Measurements from ENCODE around the gene BUB1. TPM values are rescaled to one million over a fixed set of nuclear protein-coding genes. Genes with fewer than 3 reads are reported as not detected.
A peak's percentile ranks its signal among the peaks of the same experiment; 100 is the strongest.

BUB1 gene
- total RNA-seq, 4 donors from 2014 or later: 0.25 to 3.7 (median 1.4) TPM

GRCh38 chr2:110718382-110718781 lies 40.5 kb upstream of the BUB1 start:
- DNase-seq (ENCODE audit: low spot score): no peak
- no peak for ATAC-seq (ENCODE audit: low FRiP score)
- TF ChIP-seq, protein P1, sequence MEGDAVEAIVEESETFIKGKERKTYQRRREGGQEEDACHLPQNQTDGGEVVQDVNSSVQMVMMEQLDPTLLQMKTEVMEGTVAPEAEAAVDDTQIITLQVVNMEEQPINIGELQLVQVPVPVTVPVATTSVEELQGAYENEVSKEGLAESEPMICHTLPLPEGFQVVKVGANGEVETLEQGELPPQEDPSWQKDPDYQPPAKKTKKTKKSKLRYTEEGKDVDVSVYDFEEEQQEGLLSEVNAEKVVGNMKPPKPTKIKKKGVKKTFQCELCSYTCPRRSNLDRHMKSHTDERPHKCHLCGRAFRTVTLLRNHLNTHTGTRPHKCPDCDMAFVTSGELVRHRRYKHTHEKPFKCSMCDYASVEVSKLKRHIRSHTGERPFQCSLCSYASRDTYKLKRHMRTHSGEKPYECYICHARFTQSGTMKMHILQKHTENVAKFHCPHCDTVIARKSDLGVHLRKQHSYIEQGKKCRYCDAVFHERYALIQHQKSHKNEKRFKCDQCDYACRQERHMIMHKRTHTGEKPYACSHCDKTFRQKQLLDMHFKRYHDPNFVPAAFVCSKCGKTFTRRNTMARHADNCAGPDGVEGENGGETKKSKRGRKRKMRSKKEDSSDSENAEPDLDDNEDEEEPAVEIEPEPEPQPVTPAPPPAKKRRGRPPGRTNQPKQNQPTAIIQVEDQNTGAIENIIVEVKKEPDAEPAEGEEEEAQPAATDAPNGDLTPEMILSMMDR (IDR thresholded peaks at IDR 0.05): no peak

DNA sequence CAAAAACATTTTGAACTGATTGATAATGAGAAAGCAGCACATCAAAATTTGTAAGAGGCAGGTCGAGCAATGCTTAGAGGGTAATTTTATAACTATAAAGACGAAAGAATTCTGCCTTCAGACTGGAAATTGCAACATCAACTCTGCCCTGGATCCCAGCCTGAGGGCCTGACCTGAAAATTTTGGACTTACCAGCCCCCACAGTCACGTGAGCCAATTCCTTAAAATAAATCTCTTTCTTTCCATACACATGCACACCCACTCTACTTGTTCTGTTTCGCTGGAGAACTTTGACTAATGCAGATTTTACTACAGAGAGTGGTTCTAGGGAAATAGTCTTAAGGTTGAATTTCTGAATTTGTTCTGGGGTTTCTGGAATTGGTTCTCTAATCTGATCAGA lies 39.9 kb upstream of the BUB1 start:
- TF ChIP-seq, protein P1 (IDR thresholded peaks at IDR 0.05): no peak
- DNase-seq (ENCODE audit: low spot score) (no peak), ATAC-seq (ENCODE audit: low FRiP score) (peak; percentile 28)

DNA sequence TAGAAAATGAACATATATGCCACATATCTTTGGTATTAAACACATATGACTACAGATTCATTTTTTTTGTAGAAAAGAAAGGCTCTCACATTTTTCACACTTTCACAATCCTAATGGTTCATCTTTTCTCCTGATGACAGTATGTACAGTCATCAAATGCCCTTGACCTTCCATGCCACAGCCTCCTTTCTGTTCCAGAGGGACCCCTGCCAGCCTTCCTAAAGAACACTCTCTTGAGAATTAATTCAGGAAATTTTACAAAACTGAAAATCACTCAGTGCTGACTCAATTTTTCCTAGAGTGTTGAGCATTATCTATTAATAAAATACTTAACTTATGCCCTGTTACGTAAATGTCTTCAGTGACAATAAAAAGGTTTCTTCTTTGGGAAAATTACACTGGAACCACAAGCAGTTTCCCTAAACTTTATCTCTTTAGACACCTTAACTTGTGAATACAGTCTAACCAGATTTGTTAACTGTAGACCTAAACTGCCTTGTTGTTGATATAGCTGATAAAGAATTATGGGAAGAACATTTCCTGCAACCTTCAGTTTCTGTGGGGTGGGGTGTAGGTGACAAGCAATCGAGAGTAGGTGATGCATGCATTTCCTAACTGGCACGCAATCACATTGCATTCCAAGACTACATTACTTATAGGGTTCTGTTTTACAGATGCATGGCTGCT lies 39.2 kb upstream of the BUB1 start:
- TF ChIP-seq, protein P1 (IDR thresholded peaks at IDR 0.05): no peak
- peak; percentile 48 for ATAC-seq (ENCODE audit: low FRiP score)
- DNase-seq (ENCODE audit: low spot score): no peak

GRCh38 chr2:110714452-110715224 lies 36.8 kb upstream of the BUB1 start:
- ATAC-seq (ENCODE audit: low FRiP score) (peak; percentile 21), DNase-seq (ENCODE audit: low spot score) (no peak)
- TF ChIP-seq, protein P1 (IDR thresholded peaks at IDR 0.05): no peak

- no peak for ATAC-seq (ENCODE audit: low FRiP score)
- TF ChIP-seq, protein P1 (IDR thresholded peaks at IDR 0.05): no peak
- DNase-seq (ENCODE audit: low spot score): no peak
Observed at GRCh38 chr2:110713513-110714362, 35.9 kb upstream of the BUB1 start.

- no peak for DNase-seq (ENCODE audit: low spot score)
- ATAC-seq (ENCODE audit: low FRiP score): no peak
- TF ChIP-seq, protein P1 (IDR thresholded peaks at IDR 0.05): no peak
Observed at GRCh38 chr2:110712737-110713136, 34.9 kb upstream of the BUB1 start.
